Stomach (tissue), 9 donors: ENCODE measurements around the gene TMEM135. TPM values are rescaled to one million over a fixed set of nuclear protein-coding genes. Genes with fewer than 3 reads are reported as not detected.

ENCODE experiments used
- DNase-seq, 2 donors: peaks; one replicate each; pipeline versions ENCODE4 v3.0.0 to v3.0.0-alpha.2; 2013 to 2019
- H3K27ac ChIP-seq, 5 donors: fragments of 200-600 bp in 4 of 5; sonication (generic) in 4 of 5; one replicate each; pipeline ENCODE4 v1.5.1; 2013 to 2019; ENCODE audit warnings: mild to moderate bottlenecking in 1 of 5, moderate library complexity in 1 of 5
- H3K27me3 ChIP-seq, 3 donors: fragments of 200-600 bp; sonication (generic); one replicate each; pipeline ENCODE4 v1.5.1; 2017 to 2019; ENCODE audit warnings: mixed run types in 1 of 3
- H3K36me3 ChIP-seq, 4 donors: fragments of 200-600 bp; sonication (generic); 1 replicate in 3 of 4; 2 replicates in 1 of 4; pipeline ENCODE4 v1.5.1; 2016 to 2019
- H3K4me1 ChIP-seq, 4 donors: fragments of 200-600 bp; sonication (generic); one replicate each; pipeline ENCODE4 v1.5.1; 2016 to 2019
- H3K4me3 ChIP-seq, 4 donors: fragments of 200-600 bp; sonication (generic) in 3 of 4; one replicate each; pipeline ENCODE4 v1.5.1; 2016 to 2019; ENCODE audit warnings: mild to moderate bottlenecking in 1 of 4
- H3K9me3 ChIP-seq, 4 donors: fragments of 200-600 bp; sonication (generic); one replicate each; pipeline ENCODE4 v1.5.1; 2016 to 2019
- CTCF ChIP-seq, 7 experiments: fragments of 450-650 bp in 4 of 7; fragments of 200-600 bp in 3 of 7; sonication (generic) in 3 of 7; IDR thresholded peaks; one replicate each; pipeline ENCODE4 v1.5.1; 2016 to 2019; ENCODE audit warnings: antibody characterized with exemption in 7 of 7, control low read depth in 2 of 7, mild to moderate bottlenecking in 1 of 7
- EP300 ChIP-seq: sonication (generic); formaldehyde crosslinking; IDR thresholded peaks from one replicate; pipeline ENCODE4 v1.6.1; 2017; ENCODE audit warnings: antibody characterized with exemption
- POLR2A ChIP-seq, 4 donors: fragments of 450-650 bp; IDR thresholded peaks; one replicate each; pipeline ENCODE4 v1.6.1; 2016; ENCODE audit warnings: antibody characterized with exemption in 4 of 4, control low read depth in 2 of 4, mild to moderate bottlenecking in 1 of 4, moderate library complexity in 1 of 4
- POLR2AphosphoS5 ChIP-seq, 3 donors: sonication (generic); formaldehyde crosslinking; IDR thresholded peaks; one replicate each; pipeline ENCODE4 v1.6.1; 2016; ENCODE audit warnings: antibody characterized with exemption in 3 of 3
- WGBS, 5 donors: extraction: QIAGEN DNeasy Blood & Tissue Kit in 3 of 5; methylation state at CpG; one replicate each; pipeline versions ENCODE4 v1.1.5 to v1.1.7; 2013 to 2018; 5-methylcytosine and 5-hydroxymethylcytosine counted together
- intact Hi-C: fragments of 100-400 bp; cut with DNase I; formaldehyde crosslinking; loops from one replicate; pipeline ENCODE4 v1.15.1; 2023; ENCODE audit warnings: low total_unique reads
- polyA plus RNA-seq, 3 donors: library from polyadenylated mRNA; stranded (reverse); fragments of 200-250 nt; gene quantifications; one replicate each; pipeline ENCODE4 v1.2.3, GENCODE V29; 2013
- total RNA-seq, 5 donors: library from RNA; depleted of rRNA; stranded (reverse); fragments of >200 nt; gene quantifications; one replicate each; pipeline versions ENCODE4 v1.1.0 to v1.2.3, GENCODE V29; 2014 to 2016
- donor health status: healthy with polysubstance abuse.
- donor health status: Bipolar disorder and iron deficiency.
- donor health status: healthy.

Gene TMEM135
- total and polyA plus RNA-seq, 8 donors: 0.58 to 202 (median 3.9) TPM

DNA sequence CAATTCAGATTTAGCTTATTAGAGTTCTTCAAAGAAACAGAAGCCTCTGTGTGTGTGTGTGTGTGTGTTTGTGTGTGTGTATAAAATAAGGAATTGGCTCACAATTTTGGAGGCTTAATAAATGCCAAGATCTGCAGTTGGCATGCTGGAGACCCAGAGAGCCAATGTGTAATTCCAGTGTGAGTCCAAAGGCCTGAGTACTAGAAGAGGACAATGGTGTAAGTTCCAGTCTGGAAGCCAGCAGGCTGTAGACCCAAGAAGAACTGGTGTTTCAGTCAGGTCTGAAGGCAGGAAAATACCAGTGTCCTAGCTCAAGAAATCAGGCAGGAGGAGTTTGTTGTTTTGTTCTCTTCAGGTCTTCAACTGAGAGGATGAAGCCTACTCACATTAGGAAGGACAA lies 20.0 kb downstream of the TMEM135 start:
- H3K4me3 ChIP-seq: no peak overlapping the region
- no peaks in the 10 kb centered on the region for H3K27me3 ChIP-seq
- H3K4me1 ChIP-seq: no peaks in the 10 kb centered on the region
- H3K27ac ChIP-seq: no peak overlapping the region
- no peak for TF ChIP-seq POLR2A (IDR thresholded peaks at IDR 0.05)
- no peaks in the 10 kb centered on the region for H3K36me3 ChIP-seq
- intact Hi-C loops: no loop called here
- H3K9me3 ChIP-seq: no peaks in the 10 kb centered on the region
- DNase-seq: no peak

GRCh38 chr11:87059596-87060390 lies 22.1 kb downstream of the TMEM135 start:
- Histone ChIP-seq H3K4me1 (peaks cover 0 to 4% (median 0%) of the 10 kb centered on the region in 4 donors), H3K36me3 (no peaks in the 10 kb centered on the region), H3K9me3 (no peaks in the 10 kb centered on the region), H3K4me3 (no peak overlapping the region), H3K27me3 (no peaks in the 10 kb centered on the region), H3K27ac (no peak overlapping the region)
- 91 to 97% (median 95%) methylated on average over 10 of the region's 10 CpGs for WGBS, 5 donors
- DNase-seq: no peak
- intact Hi-C loops: no loop called here
- TF ChIP-seq CTCF (IDR thresholded peaks at IDR 0.05) (no peak), EP300 (no peak), POLR2AphosphoS5 (IDR thresholded peaks at IDR 0.05) (no peak), POLR2A (IDR thresholded peaks at IDR 0.05) (no peak)

DNA sequence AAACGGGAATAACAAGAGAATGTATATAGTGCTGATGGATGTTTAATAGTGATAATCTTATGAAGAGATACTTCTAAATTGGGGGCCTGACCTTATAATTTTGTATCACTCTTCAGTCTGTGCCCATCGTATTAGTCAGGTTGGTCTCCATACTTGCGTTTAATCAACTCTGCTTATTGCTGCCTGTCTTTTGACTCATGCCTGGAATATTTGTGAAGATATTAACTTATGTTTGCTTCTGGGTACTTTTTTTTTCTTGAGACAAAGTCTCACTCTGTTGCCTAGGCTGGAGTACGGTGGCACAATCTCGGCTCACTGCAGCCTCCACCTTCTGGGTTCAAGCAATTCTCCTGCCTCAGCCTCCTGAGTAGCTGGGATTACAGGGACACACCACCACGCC lies 24.0 kb downstream of the TMEM135 start:
- intact Hi-C loops: no loop called here
- DNase-seq: no peak
- Histone ChIP-seq H3K4me3 (no peak overlapping the region), H3K4me1 (peaks cover 0 to 4% (median 0%) of the 10 kb centered on the region in 4 donors), H3K36me3 (no peaks in the 10 kb centered on the region), H3K27me3 (no peaks in the 10 kb centered on the region), H3K27ac (no peak overlapping the region), H3K9me3 (no peaks in the 10 kb centered on the region)
- TF ChIP-seq EP300: no peak
- no peak for TF ChIP-seq CTCF (IDR thresholded peaks at IDR 0.05)
- TF ChIP-seq POLR2AphosphoS5 (IDR thresholded peaks at IDR 0.05): no peak
- no peak for TF ChIP-seq POLR2A (IDR thresholded peaks at IDR 0.05)
- 89 to 94% (median 92%) methylated on average over 6 of the region's 6 CpGs for WGBS, 5 donors

DNA sequence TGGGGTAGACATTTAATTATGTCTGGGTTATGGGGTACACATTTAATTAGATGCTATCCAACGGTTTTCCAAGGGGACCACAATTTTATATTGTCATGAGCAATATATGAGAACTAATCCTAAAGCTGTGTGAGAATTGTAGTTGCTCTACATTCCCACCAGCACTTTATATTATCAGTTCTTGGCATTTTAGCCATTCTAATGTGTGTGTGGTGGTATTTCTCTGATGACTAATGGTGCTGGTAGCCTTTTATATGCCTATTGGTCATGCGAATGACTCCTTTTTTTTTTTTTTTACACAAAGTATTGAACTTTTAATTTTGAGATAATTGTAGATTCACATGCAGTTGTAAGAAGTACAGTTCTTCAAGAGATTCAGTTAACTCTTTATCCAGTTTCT lies 26.2 kb downstream of the TMEM135 start:
- no peaks in the 10 kb centered on the region for H3K9me3 ChIP-seq
- WGBS, 5 donors: 76 to 91% (median 79%) methylated on average over 2 of the region's 2 CpGs
- TF ChIP-seq POLR2A (IDR thresholded peaks at IDR 0.05) (no peak), POLR2AphosphoS5 (IDR thresholded peaks at IDR 0.05) (no peak), CTCF (IDR thresholded peaks at IDR 0.05) (no peak), EP300 (no peak)
- peaks cover 0 to under 1% (median 0%) of the 10 kb centered on the region in 4 donors for H3K36me3 ChIP-seq
- DNase-seq: no peak
- H3K27ac ChIP-seq: no peak overlapping the region
- H3K4me3 ChIP-seq: no peak overlapping the region
- peaks cover 0 to 4% (median 0%) of the 10 kb centered on the region in 4 donors for H3K4me1 ChIP-seq
- intact Hi-C loops: no loop called here
- H3K27me3 ChIP-seq: no peaks in the 10 kb centered on the region

- intact Hi-C loops: no loop called here
- DNase-seq: no peak
- Histone ChIP-seq H3K9me3 (no peaks in the 10 kb centered on the region), H3K27me3 (no peaks in the 10 kb centered on the region), H3K4me3 (no peak overlapping the region), H3K4me1 (no peaks in the 10 kb centered on the region), H3K36me3 (peaks cover 0 to 65% (median 54%) of the 10 kb centered on the region in 4 donors), H3K27ac (no peak overlapping the region)
- no peak for TF ChIP-seq POLR2A (IDR thresholded peaks at IDR 0.05)
- TF ChIP-seq CTCF (IDR thresholded peaks at IDR 0.05): no peak
- TF ChIP-seq POLR2AphosphoS5 (IDR thresholded peaks at IDR 0.05): no peak
- TF ChIP-seq EP300: no peak
- WGBS, 5 donors: 65 to 83% (median 80%) methylated on average over 3 of the region's 3 CpGs
Measured at GRCh38 chr11:87072787-87073186, 35.1 kb downstream of the TMEM135 start.
